Fibroblast of the conjunctiva (primary cell): Measurements from ENCODE around the gene RHOC.
A peak's percentile ranks its signal among the peaks of the same experiment; 100 is the strongest.

Experiments
- DNase-seq: peaks from one replicate; pipeline ENCODE4 v3.0.0-alpha.2; 2010; ENCODE audit warnings: low read depth

Gene RHOC

GRCh38 chr1:112717263-112717873 lies 10.4 kb upstream of the RHOC start:
- no peak for DNase-seq

- DNase-seq, result peak; percentile 88
Observed at GRCh38 chr1:112716133-112716720, 9.3 kb upstream of the RHOC start.

- DNase-seq, result peak; percentile 86
Observed at GRCh38 chr1:112715264-112716053, 8.5 kb upstream of the RHOC start, which contains the start of gene PPM1J. Gene PPM1J (minus strand): TSS chr1:112715332. CDS start chr1:112715301, 31 bp downstream.

GRCh38 chr1:112714313-112715263 lies 7.7 kb upstream of the RHOC start:
- DNase-seq, result no peak

GRCh38 chr1:112713466-112714312 lies 6.8 kb upstream of the RHOC start:
- DNase-seq, result no peak

- DNase-seq, result no peak
Observed at GRCh38 chr1:112712701-112713128, 5.8 kb upstream of the RHOC start.

- DNase-seq, result no peak
Observed at GRCh38 chr1:112712191-112712590, 5.3 kb upstream of the RHOC start.

GRCh38 chr1:112711670-112712069 lies 4.7 kb upstream of the RHOC start:
- no peak for DNase-seq

GRCh38 chr1:112711041-112711440 lies 4.1 kb upstream of the RHOC start:
- no peak for DNase-seq

- no peak for DNase-seq
Observed at GRCh38 chr1:112710586-112710985, 3.7 kb upstream of the RHOC start.

- DNase-seq, result no peak
Observed at GRCh38 chr1:112710159-112710558, 3.2 kb upstream of the RHOC start.

GRCh38 chr1:112708489-112708888 lies 1.6 kb upstream of the RHOC start:
- DNase-seq, result no peak

- DNase-seq, result no peak
Observed at GRCh38 chr1:112708002-112708448, 1.1 kb upstream of the RHOC start.

- DNase-seq, result peak; percentile 80
Observed at GRCh38 chr1:112707221-112708001, 484 bp upstream of the RHOC start.

- DNase-seq, result peak; percentile 91
Observed at GRCh38 chr1:112704934-112705627, 1.8 kb downstream of the RHOC start.

GRCh38 chr1:112704391-112704933 lies 2.5 kb downstream of the RHOC start:
- DNase-seq, result no peak

- DNase-seq, result no peak
Observed at GRCh38 chr1:112703706-112704105, 3.2 kb downstream of the RHOC start.

GRCh38 chr1:112702420-112703261 lies 4.3 kb downstream of the RHOC start:
- DNase-seq, result no peak
